GM12878 (cell line): ENCODE data around the gene SNRNP200. TPM values are rescaled to one million over a fixed set of nuclear protein-coding genes. Genes with fewer than 3 reads are reported as not detected.

ENCODE experiments used
- ATAC-seq: fragments of 200-7000 bp; cut with Tn5 transposase; 3 replicates; pipeline ENCODE4 v1.9.1; 2020; ENCODE audit warnings: mild to moderate bottlenecking, moderate library complexity
- BruUV-seq: library from RNA; stranded (reverse); fragments of 400-500 nt; replicated peaks from 2 replicates; lab custom pipeline; 2021; lab: Mats Ljungman, UMichigan
- CTCF ChIA-PET: fragments of 300-600 bp; sonication (Branson Sonifier 250); formaldehyde crosslinking; extraction: SDS; loops from one replicate; lab custom pipeline; 2021; ENCODE audit warnings: inconsistent platforms; lab: Yijun Ruan, JAX
- POLR2A ChIA-PET: fragments of 350-600 bp; formaldehyde crosslinking; extraction: SDS; loops from one replicate; lab custom pipeline; 2021; ENCODE audit warnings: inconsistent platforms; lab: Charles Lee
- RAD21 ChIA-PET: fragments of 300-600 bp; sonication (Branson Sonifier 250); formaldehyde crosslinking; loops from one replicate; lab custom pipeline; 2023; ENCODE audit warnings: antibody characterized with exemption; ENCODE audit not compliant: unreplicated experiment; lab: Charles Lee
- SMC1A ChIA-PET: fragments of 300-600 bp; sonication (Branson Sonifier 250); formaldehyde crosslinking; loops from one replicate; lab custom pipeline; 2023; ENCODE audit not compliant: unreplicated experiment, uncharacterized antibody; lab: Charles Lee
- DNase-seq: peaks from one replicate; pipeline ENCODE4 v3.0.0-alpha.2; 2011; ENCODE audit warnings: low read depth, low spot score
- FAIRE-seq: peaks from 3 replicates; lab custom pipeline; 2011; peaks lifted over from hg19 to GRCh38; lab: Jason Lieb, UNC
- H2AFZ ChIP-seq: 2 replicates; pipeline ENCODE4 v1.6.0; 2011; ENCODE audit warnings: low read depth, low read length, control low read depth; ENCODE audit not compliant: control insufficient read depth
- H3K27ac ChIP-seq: 2 replicates; pipeline ENCODE4 v1.5.1; 2011; ENCODE audit warnings: control low read depth; ENCODE audit not compliant: control insufficient read depth, insufficient read depth
- H3K27me3 ChIP-seq, 2 experiments: replicated peaks in 1 of 2; 2 replicates each; pipeline versions ENCODE4 v1.6.0 to v1.6.1; 2011; ENCODE audit warnings: low read length in 1 of 2; ENCODE audit not compliant: control insufficient read depth in 2 of 2, insufficient read depth in 2 of 2
- H3K36me3 ChIP-seq, 2 experiments: 2 replicates each; pipeline ENCODE4 v1.5.1; 2011; ENCODE audit warnings: low read length in 1 of 2; ENCODE audit not compliant: control insufficient read depth in 2 of 2, insufficient read depth in 2 of 2
- H3K4me1 ChIP-seq: 2 replicates; pipeline ENCODE4 v1.6.1; 2011; ENCODE audit warnings: mild to moderate bottlenecking, low read length, moderate library complexity, mixed read lengths; ENCODE audit not compliant: control insufficient read depth, insufficient read depth
- H3K4me2 ChIP-seq: 2 replicates; pipeline ENCODE4 v1.6.0; 2011; ENCODE audit warnings: control low read depth; ENCODE audit not compliant: control insufficient read depth, insufficient read depth
- H3K4me3 ChIP-seq: fragments of 200-600 bp; sonication (generic); 2 replicates; pipeline ENCODE4 v1.5.1; 2016
- H3K79me2 ChIP-seq: 2 replicates; pipeline ENCODE4 v1.6.0; 2011; ENCODE audit warnings: low read length; ENCODE audit not compliant: control insufficient read depth, insufficient read depth
- H3K9ac ChIP-seq: 2 replicates; pipeline ENCODE4 v1.8.0; 2011; ENCODE audit warnings: low read length, control low read depth, mixed read lengths; ENCODE audit not compliant: control insufficient read depth, insufficient read depth
- H3K9me3 ChIP-seq: replicated peaks from 3 replicates; pipeline ENCODE4 v1.5.1; 2011; ENCODE audit warnings: mild to moderate bottlenecking, low read length; ENCODE audit not compliant: control insufficient read depth, insufficient read depth
- H4K20me1 ChIP-seq: 2 replicates; pipeline ENCODE4 v1.6.0; 2011; ENCODE audit not compliant: control insufficient read depth, insufficient read depth
- ETV6 ChIP-seq, 2 experiments: fragments of 450-650 bp in 1 of 2; IDR thresholded peaks in 1 of 2; conservative IDR thresholded peaks in 1 of 2; 2 replicates each; pipeline ENCODE4 v1.6.1; 2014; ENCODE audit warnings: antibody characterized with exemption in 1 of 2, borderline replicate concordance in 1 of 2, low read depth in 1 of 2, mild to moderate bottlenecking in 1 of 2, moderate library complexity in 1 of 2
- IKZF1 ChIP-seq: fragments of 450-650 bp; conservative IDR thresholded peaks from 2 replicates; pipeline ENCODE4 v1.6.1; 2017; ENCODE audit warnings: antibody characterized with exemption, mild to moderate bottlenecking
- WGBS: methylation state at CpG from one replicate; pipeline ENCODE4 v1.1.6; 2016; ENCODE audit warnings: low lambda C conversion rate; ENCODE audit not compliant: insufficient replicate concordance, insufficient coverage; ENCODE audit errors: missing lambda C conversion rate; 5-methylcytosine and 5-hydroxymethylcytosine counted together
- in situ Hi-C: fragments of 300-500 bp; cut with MboI; formaldehyde crosslinking; loops from 9 replicates; pipeline ENCODE4 v1.14.3; 2018; ENCODE audit warnings: mixed read lengths
- intact Hi-C: fragments of 100-400 bp; cut with micrococcal nuclease; formaldehyde crosslinking; loops from one replicate; pipeline ENCODE4 v1.14.2; 2022; ENCODE audit not compliant: unreplicated experiment
- polyA plus RNA-seq, 11 experiments: library from polyadenylated mRNA; depleted of rRNA in 4 of 11; unstranded in 6 of 11; stranded (reverse) in 5 of 11; fragments of >200 nt; fragmentation: Nextera tagmentation in 4 of 11; fragmentation: Illumina TruSeq in 1 of 11; extraction: Ambion mirVana in 4 of 11; extraction: Trizol in 1 of 11; gene quantifications; 1 replicate in 1 of 11; 2 replicates in 10 of 11; pipeline versions ENCODE4 v1.2.1 to v1.2.3, GENCODE V29; 2011 to 2016; ENCODE audit warnings: inconsistent platforms in 2 of 11, missing spikeins in 2 of 11, low read depth in 1 of 11
- total RNA-seq, 4 experiments: library from RNA; depleted of rRNA in 3 of 4; stranded (reverse); fragments of >200 nt in 3 of 4; fragmentation: Illumina TruSeq in 1 of 4; extraction: Trizol in 1 of 4; gene quantifications; 2 replicates each; pipeline versions ENCODE4 v1.2.1 to v1.2.3, GENCODE V29; 2013 to 2021
- TF ChIP-seq, protein P1 (sequence below): IDR thresholded peaks from 2 replicates; pipeline ENCODE4 v1.6.1; 2011; ENCODE audit warnings: mild to moderate bottlenecking, low read depth, low read length, moderate library complexity; ENCODE audit not compliant: insufficient replicate concordance

SNRNP200 gene
- total and polyA plus RNA-seq, 10 of the 15 experiments (the other 5 are each of a cell fraction or from before 2014, with no cell fraction given) = 59.2 to 176 (median 106) TPM

DNA sequence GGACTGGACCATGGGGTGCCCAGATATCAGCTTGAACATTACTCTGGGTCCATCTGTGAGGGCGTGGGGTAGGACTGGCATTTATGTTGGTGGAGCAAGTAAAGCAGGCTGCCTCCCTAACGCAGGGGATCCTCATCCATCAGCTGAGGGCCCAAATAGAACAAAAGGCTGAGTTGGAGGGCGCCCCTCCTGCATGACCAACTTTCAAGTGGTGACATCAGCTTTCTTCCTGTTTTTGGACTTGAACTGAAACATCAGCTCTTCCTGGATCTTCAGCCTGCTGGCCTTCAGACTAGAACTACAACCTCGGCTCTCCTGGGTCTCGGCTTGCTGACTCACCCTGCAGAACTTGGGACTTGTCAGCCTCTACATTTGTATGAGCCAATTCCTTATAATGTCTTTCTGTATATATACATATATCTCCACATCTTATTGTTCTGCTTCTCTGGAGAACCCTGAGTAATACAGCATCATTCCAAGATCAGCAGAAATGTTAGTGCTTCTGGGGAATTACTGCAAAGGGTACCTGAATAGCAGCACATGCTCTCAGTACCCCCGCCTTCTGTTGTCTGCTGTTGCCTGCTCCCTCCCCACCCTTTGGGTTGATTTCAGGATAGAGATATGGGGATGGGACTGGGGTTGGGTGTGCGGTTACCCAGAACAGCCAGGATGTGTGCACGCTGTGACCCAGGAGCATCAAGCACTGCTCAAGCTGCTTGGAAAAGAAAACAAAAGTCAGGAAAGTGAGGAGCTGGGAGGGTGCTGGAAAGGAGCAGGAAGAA lies 59.5 kb downstream of the SNRNP200 start:
- H3K36me3 ChIP-seq = no peaks in the 10 kb centered on the region; a peak in 1 of 4 replicates
- in situ Hi-C loops (no loop called here), intact Hi-C loops (no loop called here)
- FAIRE-seq = peak; percentile 80
- peaks cover 32% of the 10 kb centered on the region for H3K4me1 ChIP-seq
- TF ChIP-seq IKZF1 = no peak
- TF ChIP-seq, protein P1, sequence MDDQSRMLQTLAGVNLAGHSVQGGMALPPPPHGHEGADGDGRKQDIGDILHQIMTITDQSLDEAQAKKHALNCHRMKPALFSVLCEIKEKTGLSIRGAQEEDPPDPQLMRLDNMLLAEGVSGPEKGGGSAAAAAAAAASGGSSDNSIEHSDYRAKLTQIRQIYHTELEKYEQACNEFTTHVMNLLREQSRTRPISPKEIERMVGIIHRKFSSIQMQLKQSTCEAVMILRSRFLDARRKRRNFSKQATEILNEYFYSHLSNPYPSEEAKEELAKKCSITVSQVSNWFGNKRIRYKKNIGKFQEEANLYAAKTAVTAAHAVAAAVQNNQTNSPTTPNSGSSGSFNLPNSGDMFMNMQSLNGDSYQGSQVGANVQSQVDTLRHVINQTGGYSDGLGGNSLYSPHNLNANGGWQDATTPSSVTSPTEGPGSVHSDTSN = no peak
- 0 out of 4 replicates have a peak, but pooled peaks of 1 of the 2 experiments have one; percentile 25 for TF ChIP-seq ETV6 (conservative IDR thresholded peaks at IDR 0.05 in 1 of 2, IDR thresholded peaks at IDR 0.05 in 1 of 2; ENCODE audit: borderline replicate concordance in 1 of 2, low read depth in 1 of 2)
- BruUV-seq = no TSS peak
- H3K4me3 ChIP-seq = no peak overlapping the region
- H4K20me1 ChIP-seq = no peaks in the 10 kb centered on the region
- H3K9me3 ChIP-seq = no peaks in the 10 kb centered on the region
- CTCF ChIA-PET = interaction anchor here (1.2 to 2.4 kb wide), 4 partner anchors 12 to 108 kb away, joined by 3 to 7 read pairs (median 4); partner anchors contain the start of gene ASTL
- no peak overlapping the region for H3K9ac ChIP-seq
- DNase-seq = no peak
- SMC1A ChIA-PET = interaction anchor here (0.6 to 2.2 kb wide), 4 partner anchors 12 to 65 kb away, joined by 3 to 10 read pairs (median 7); no protein-coding TSS in a partner anchor
- POLR2A ChIA-PET = interaction anchor here (0.8 to 1.4 kb wide), 4 partner anchors 12 to 24 kb away, joined by 3 to 6 read pairs (median 4); no protein-coding TSS in a partner anchor
- peak overlapping the region; percentile 32; the same call in 1 of the 2 replicates for H3K4me2 ChIP-seq
- WGBS = 69% methylated on average over 8 of the region's 8 CpGs
- no peaks in the 10 kb centered on the region for H3K27me3 ChIP-seq
- no peak for ATAC-seq
- H3K27ac ChIP-seq = no peak overlapping the region
- RAD21 ChIA-PET = no interaction called here
- no peaks in the 10 kb centered on the region for H3K79me2 ChIP-seq
- H2AFZ ChIP-seq = no peak overlapping the region
